Measurements from ENCODE around the gene HNF1A. TPM values are rescaled to one million over a fixed set of nuclear protein-coding genes. Genes with fewer than 3 reads are reported as not detected.
A peak's percentile ranks its signal among the peaks of the same experiment; 100 is the strongest.

The HNF1A gene
- total RNA-seq, 1 experiment from 2014 or later = not detected

- H3K4me1 ChIP-seq (ENCODE audit: control insufficient read depth in 1 of 2, insufficient read depth in 2 of 2, low read length in 2 of 2) = peaks cover 13 to 58% of the 10 kb centered on the region in 2 experiments
- H2AFZ ChIP-seq (ENCODE audit: low read depth, low read length, poor library complexity, severe bottlenecking) = peak overlapping the region; percentile 52
- TF ChIP-seq YY1 (IDR thresholded peaks at IDR 0.05; ENCODE audit: extremely low read depth, insufficient replicate concordance, low read depth, low read length) (no peak), ELF1 (IDR thresholded peaks at IDR 0.05; ENCODE audit: borderline replicate concordance, low read depth) (no peak), EGR1 (IDR thresholded peaks at IDR 0.05; ENCODE audit: low read depth) (no peak), EZH2phosphoT487 (IDR thresholded peaks at IDR 0.05; ENCODE audit: borderline replicate concordance) (no peak), SP1 (IDR thresholded peaks at IDR 0.05; ENCODE audit: low read depth) (no peak), RAD21 (IDR thresholded peaks at IDR 0.05; ENCODE audit: low read depth) (no peak), FOSL1 (IDR thresholded peaks at IDR 0.05; ENCODE audit: low read depth) (no peak), TCF7L2 (IDR thresholded peaks at IDR 0.05; ENCODE audit: borderline replicate concordance, extremely low read depth, insufficient read depth, insufficient read length) (no peak), POLR2A (IDR thresholded peaks at IDR 0.05; ENCODE audit: borderline replicate concordance, extremely low read depth, insufficient read depth, insufficient read length) (no peak), CEBPB (IDR thresholded peaks at IDR 0.05; ENCODE audit: low read depth) (no peak), EZH2 (IDR thresholded peaks at IDR 0.05) (no peak), SRF (IDR thresholded peaks at IDR 0.05; ENCODE audit: low read depth) (no peak), POLR2AphosphoS5 (IDR thresholded peaks at IDR 0.05; ENCODE audit: low read depth, low read length) (no peak), ZNF274 (IDR thresholded peaks at IDR 0.05; ENCODE audit: low read depth, low read length) (no peak)
- TF ChIP-seq, protein P1, sequence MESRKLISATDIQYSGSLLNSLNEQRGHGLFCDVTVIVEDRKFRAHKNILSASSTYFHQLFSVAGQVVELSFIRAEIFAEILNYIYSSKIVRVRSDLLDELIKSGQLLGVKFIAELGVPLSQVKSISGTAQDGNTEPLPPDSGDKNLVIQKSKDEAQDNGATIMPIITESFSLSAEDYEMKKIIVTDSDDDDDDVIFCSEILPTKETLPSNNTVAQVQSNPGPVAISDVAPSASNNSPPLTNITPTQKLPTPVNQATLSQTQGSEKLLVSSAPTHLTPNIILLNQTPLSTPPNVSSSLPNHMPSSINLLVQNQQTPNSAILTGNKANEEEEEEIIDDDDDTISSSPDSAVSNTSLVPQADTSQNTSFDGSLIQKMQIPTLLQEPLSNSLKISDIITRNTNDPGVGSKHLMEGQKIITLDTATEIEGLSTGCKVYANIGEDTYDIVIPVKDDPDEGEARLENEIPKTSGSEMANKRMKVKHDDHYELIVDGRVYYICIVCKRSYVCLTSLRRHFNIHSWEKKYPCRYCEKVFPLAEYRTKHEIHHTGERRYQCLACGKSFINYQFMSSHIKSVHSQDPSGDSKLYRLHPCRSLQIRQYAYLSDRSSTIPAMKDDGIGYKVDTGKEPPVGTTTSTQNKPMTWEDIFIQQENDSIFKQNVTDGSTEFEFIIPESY (IDR thresholded peaks at IDR 0.05; ENCODE audit: extremely low read depth, insufficient replicate concordance, low read length) = no peak
- RAD21 ChIA-PET (ENCODE audit: low non-redundant PET in 1 of 2, low total read pairs in 2 of 2, uncharacterized antibody in 2 of 2, unreplicated experiment in 2 of 2) = interaction anchor here in 1 of 2 experiments (0.7 kb wide), 1 partner anchor 16 kb away, joined by 5 read pairs; no protein-coding TSS in a partner anchor
- no peak overlapping the region for H3K27ac ChIP-seq (ENCODE audit: low read depth, low read length)
- intact Hi-C loops (cut with micrococcal nuclease) = no loop called here
- no TSS peak for BruUV-seq (replicated peaks)
- POLR2A ChIA-PET = no interaction called here
- H3K9me3 ChIP-seq (ENCODE audit: control insufficient read depth in 1 of 2, insufficient read depth in 1 of 2, low read depth in 1 of 2, low read length in 2 of 2) = no peaks in the 10 kb centered on the region
- H3K27me3 ChIP-seq (ENCODE audit: insufficient read depth, low read length) = no peaks in the 10 kb centered on the region
- no peaks in the 10 kb centered on the region for H3K36me3 ChIP-seq (ENCODE audit: control insufficient read depth in 1 of 2, insufficient read depth in 2 of 2, low read length in 2 of 2)
- no peaks in the 10 kb centered on the region for H4K20me1 ChIP-seq (ENCODE audit: insufficient read depth)
- DNase-seq (ENCODE audit: low read depth, low spot score) = no peak
- peak overlapping the region; percentile 75 for H3K4me2 ChIP-seq (ENCODE audit: low read length)
- no peaks in the 10 kb centered on the region for H3K79me2 ChIP-seq (ENCODE audit: insufficient read depth, low read length)
- ATAC-seq = no peak
- H3K9ac ChIP-seq (ENCODE audit: low read length) = peak overlapping the region; percentile 36; the same call in 1 of the 2 replicates
- CTCF ChIA-PET = interaction anchor here (1.3 kb wide), 1 partner anchor 12 kb away, joined by 5 read pairs; no protein-coding TSS in a partner anchor
- peak overlapping the region in 1 of 2 experiments; percentile 33; a peak in 2 of 4 replicates for H3K4me3 ChIP-seq (replicated peaks in 1 of 2; ENCODE audit: low read depth in 1 of 2, low read length in 2 of 2)
- H3K9me2 ChIP-seq (ENCODE audit: insufficient read depth) = no peaks in the 10 kb centered on the region
These were observed 19.0 kb upstream of the HNF1A start for GRCh38 chr12:120959111-120959878.
